ENCODE data around the gene RFX1.

GRCh38 chr19:13969897-13970296 is 36.2 kb downstream of the RFX1 start:
- no peak for TF ChIP-seq CTCF (IDR thresholded peaks at IDR 0.05; ENCODE audit: poor library complexity, severe bottlenecking)
- no peak for TF ChIP-seq EZH2 (IDR thresholded peaks at IDR 0.05; ENCODE audit: borderline replicate concordance, insufficient read depth, low read length, poor library complexity, severe bottlenecking)
- no peak for TF ChIP-seq EP300 (conservative IDR thresholded peaks at IDR 0.05; ENCODE audit: poor library complexity, severe bottlenecking)

Data from neural cell (in vitro differentiated cells).